ENCODE measurements around the gene CA5B.

DNA sequence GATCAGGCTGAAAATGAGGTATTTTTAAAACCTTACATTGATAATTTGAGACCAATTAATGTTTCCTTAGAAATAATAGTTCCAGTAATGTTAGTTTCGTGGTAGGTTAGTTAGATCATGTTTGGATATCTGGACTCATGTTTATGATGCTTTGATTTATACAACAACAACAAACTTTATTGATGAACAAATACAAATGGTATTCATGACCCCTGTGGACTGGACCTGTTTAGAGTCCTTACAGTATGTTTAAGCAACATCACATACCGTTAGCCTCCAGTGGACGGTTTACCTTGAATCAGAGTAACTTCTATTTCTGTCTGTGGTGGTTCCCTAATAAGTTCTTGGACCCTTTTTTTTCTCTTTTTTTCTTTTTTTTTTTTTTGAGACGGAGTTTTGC is 70.2 kb downstream of the CA5B start:
- no peak for TF ChIP-seq EP300 (IDR thresholded peaks at IDR 0.05)
- TF ChIP-seq, protein P1, sequence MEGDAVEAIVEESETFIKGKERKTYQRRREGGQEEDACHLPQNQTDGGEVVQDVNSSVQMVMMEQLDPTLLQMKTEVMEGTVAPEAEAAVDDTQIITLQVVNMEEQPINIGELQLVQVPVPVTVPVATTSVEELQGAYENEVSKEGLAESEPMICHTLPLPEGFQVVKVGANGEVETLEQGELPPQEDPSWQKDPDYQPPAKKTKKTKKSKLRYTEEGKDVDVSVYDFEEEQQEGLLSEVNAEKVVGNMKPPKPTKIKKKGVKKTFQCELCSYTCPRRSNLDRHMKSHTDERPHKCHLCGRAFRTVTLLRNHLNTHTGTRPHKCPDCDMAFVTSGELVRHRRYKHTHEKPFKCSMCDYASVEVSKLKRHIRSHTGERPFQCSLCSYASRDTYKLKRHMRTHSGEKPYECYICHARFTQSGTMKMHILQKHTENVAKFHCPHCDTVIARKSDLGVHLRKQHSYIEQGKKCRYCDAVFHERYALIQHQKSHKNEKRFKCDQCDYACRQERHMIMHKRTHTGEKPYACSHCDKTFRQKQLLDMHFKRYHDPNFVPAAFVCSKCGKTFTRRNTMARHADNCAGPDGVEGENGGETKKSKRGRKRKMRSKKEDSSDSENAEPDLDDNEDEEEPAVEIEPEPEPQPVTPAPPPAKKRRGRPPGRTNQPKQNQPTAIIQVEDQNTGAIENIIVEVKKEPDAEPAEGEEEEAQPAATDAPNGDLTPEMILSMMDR (IDR thresholded peaks at IDR 0.05): no peak
